ENCODE data around the gene SGSH. TPM values are rescaled to one million over a fixed set of nuclear protein-coding genes. Genes with fewer than 3 reads are reported as not detected.
A peak's percentile ranks its signal among the peaks of the same experiment; 100 is the strongest.

SGSH gene
- total RNA-seq, 1 experiment from 2014 or later = 20.4 TPM

- DNase-seq (ENCODE audit: low read depth) = no peak
These were observed 35.8 kb downstream of the SGSH start for GRCh38 chr17:80184423-80184714.

- no peak for DNase-seq (ENCODE audit: low read depth)
These were observed 36.3 kb downstream of the SGSH start for GRCh38 chr17:80183581-80184422.

GRCh38 chr17:80182845-80183223, 37.3 kb downstream of the SGSH start:
- no peak for DNase-seq (ENCODE audit: low read depth)

GRCh38 chr17:80182118-80182844, 37.9 kb downstream of the SGSH start:
- no peak for DNase-seq (ENCODE audit: low read depth)

- DNase-seq (ENCODE audit: low read depth) = no peak
These were observed 38.7 kb downstream of the SGSH start for GRCh38 chr17:80181431-80181830.

GRCh38 chr17:80180192-80180591, 39.9 kb downstream of the SGSH start:
- no peak for DNase-seq (ENCODE audit: low read depth)

GRCh38 chr17:80177986-80178595, 42.0 kb downstream of the SGSH start:
- peak; percentile 5 for DNase-seq (ENCODE audit: low read depth)

GRCh38 chr17:80176757-80177156, 43.4 kb downstream of the SGSH start:
- no peak for DNase-seq (ENCODE audit: low read depth)

- DNase-seq (ENCODE audit: low read depth) = no peak
These were observed 46.2 kb downstream of the SGSH start for GRCh38 chr17:80173916-80174315.

- DNase-seq (ENCODE audit: low read depth) = no peak
These were observed 47.0 kb downstream of the SGSH start for GRCh38 chr17:80173126-80173525.

GRCh38 chr17:80171681-80172080, 48.5 kb downstream of the SGSH start:
- no peak for DNase-seq (ENCODE audit: low read depth)

- DNase-seq (ENCODE audit: low read depth) = no peak
These were observed 50.2 kb downstream of the SGSH start, which contains the start of gene CARD14 for GRCh38 chr17:80169784-80170500. Gene CARD14 (plus strand): TSS chr17:80170030. CDS start chr17:80181439, 11,409 bp downstream.

GRCh38 chr17:80169107-80169506, 51.0 kb downstream of the SGSH start:
- DNase-seq (ENCODE audit: low read depth) = no peak

- no peak for DNase-seq (ENCODE audit: low read depth)
These were observed 51.8 kb downstream of the SGSH start for GRCh38 chr17:80168371-80168770.

- no peak for DNase-seq (ENCODE audit: low read depth)
These were observed 53.7 kb downstream of the SGSH start for GRCh38 chr17:80166446-80166845.

GRCh38 chr17:80164185-80164584, 55.9 kb downstream of the SGSH start:
- DNase-seq (ENCODE audit: low read depth) = no peak

- DNase-seq (ENCODE audit: low read depth) = no peak
These were observed 56.8 kb downstream of the SGSH start for GRCh38 chr17:80163336-80163735.

GRCh38 chr17:80160536-80160935, 59.6 kb downstream of the SGSH start:
- no peak for DNase-seq (ENCODE audit: low read depth)

Data from LHCN-M2 (cell line).